ENCODE data around the gene UCP1.
"Not testable (repeated sequence)": the region's sequence is repeated elsewhere in the genome, so short reads cannot be mapped to it uniquely, and the experiment has no call there.

UCP1 gene

DNA sequence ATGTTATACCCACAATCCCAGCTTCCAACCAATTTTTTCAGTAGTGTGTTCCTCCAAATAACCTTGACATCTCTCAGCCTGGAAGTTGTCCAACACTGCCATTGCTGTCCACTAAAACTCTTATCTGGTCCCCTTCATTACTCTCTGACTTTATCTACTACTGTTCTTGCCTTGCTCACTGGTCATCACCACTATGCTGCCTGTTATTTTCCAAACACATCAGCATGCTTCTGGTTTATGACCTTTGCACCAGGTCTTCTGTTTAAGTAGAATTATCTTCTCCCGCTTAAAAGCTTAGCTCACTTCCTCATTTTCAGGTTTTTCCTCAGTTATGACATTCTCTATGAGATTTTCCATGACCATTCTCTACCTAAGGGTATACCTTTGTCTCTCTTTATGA is 39.3 kb downstream of the UCP1 start:
- DNase-seq = no peak

DNA sequence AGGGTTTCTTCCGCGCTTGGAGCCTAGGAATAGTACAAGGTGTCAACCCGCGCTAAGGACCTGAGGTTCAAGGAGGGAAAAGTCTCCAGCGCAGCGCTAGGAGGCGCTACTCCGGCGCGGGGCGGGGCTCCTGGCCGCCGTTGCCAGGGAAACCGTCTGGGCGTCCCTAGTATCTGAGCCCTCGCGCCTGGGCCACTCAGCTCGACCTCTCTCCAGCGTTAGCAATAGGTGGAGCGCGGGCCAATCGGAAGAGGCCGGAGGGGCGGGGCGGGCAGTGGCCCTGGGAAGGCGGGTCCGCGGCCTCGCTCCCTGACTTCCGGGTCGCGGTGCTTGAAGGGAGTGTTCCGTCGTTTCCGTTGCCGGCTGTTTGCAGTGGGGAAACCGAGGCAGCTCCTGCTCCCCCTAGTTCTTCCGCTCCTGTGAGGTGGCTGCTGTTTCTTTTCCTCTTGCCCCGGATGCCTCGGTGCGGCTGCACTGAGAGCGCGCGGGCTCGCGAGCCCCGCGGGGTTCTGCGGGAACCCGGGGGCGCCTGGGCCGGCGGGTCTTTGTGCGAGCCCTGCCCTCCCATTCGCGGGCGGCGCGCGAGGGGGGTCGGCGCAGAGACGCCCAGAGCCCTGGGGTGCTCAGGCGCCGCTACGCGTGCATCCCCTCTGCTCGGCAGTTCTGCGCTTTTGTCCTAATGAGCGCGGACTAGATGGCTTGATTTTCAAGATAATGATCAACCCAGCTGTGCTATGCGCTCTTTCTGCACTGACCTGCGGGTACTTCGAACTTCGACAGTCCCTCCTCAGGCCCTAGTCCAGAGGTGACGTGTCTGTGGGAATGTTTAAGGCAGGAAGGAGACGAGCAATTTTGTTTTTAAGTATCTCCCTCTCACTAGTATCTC is 44.7 kb downstream of the UCP1 start, which contains the start of gene ELMOD2:
TSS of gene ELMOD2 (plus strand) at position 312 of the 886 bp plus-strand sequence. CDS start 1,261 bp downstream, outside the sequence.
- DNase-seq = peak; percentile 87

- DNase-seq = no peak
Measured at GRCh38 chr4:140523370-140523856, 45.3 kb downstream of the UCP1 start.

- no peak for DNase-seq
Measured at GRCh38 chr4:140515423-140515822, 53.3 kb downstream of the UCP1 start.

DNA sequence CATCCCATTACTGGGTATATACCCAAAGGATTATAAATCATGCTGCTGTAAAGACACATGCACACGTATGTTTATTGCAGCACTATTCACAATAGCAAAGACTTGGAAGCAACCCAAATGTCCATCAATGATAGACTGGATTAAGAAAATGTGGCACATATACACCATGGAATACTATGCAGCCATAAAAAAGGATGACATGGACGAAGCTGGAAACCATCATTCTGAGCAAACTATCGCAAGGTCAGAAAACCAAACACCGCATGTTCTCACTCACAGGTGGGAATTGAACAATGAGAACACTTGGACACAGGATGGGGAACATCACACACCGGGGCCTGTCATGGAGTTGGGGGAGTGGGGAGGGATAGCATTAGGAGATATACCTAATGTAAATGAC is 55.0 kb downstream of the UCP1 start:
- DNase-seq = not testable (repeated sequence)
